Measurements from ENCODE around the gene MRPL12. TPM values are rescaled to one million over a fixed set of nuclear protein-coding genes. Genes with fewer than 3 reads are reported as not detected.

MRPL12 gene
- total RNA-seq (2014; rRNA removed; shearing (Covaris generic)), result 93.7 and 128 TPM in 2 replicates

DNA sequence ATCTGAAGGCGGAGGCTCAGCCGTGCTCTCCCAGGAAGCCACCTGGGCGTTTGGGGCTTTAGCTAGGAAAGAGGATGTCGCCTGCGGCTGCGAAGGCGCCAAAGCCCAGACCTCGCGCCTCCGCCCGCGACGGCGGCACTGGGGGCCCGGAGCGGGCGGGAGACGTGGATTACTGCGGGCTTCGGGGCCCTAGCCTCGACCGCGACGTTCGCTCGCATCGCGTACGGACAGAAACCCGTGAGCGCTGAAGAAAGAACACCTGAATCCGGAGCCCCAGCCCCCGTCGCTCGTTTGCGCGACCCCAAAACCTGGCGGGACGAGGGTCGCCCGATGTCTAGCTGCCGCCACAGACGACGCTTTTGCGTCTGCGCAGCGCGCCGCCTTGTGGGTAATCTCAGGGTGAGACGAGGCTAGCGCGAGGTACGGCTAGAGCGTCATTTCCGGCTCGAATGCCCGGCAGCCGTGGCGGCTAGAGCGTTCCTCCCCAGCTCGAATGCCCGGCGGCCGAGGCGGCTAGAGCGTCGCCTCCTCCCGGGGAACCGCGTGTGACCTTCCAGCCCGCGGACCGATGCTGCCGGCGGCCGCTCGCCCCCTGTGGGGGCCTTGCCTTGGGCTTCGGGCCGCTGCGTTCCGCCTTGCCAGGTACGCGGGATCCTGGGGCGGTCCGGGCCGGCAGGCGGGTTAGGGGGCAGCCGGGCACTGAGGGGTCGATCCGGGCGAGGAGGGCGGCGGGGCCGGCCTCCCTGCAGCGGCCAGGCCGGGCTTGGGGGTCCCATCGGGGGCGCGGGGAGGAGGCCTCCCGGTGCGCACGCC is at the start of gene MRPL12:
TSS of gene MRPL12 (plus strand) at position 434 of the 813 bp plus-strand sequence. CDS start at position 569, 135 bp downstream.
- Histone ChIP-seq H3K27me3 (no peaks in the 10 kb centered on the region), H3K27ac (peak within 1 kb of the TSS; percentile 86), H3K36me3 (peaks cover 64% of the 10 kb centered on the region), H3K9me3 (replicated peaks) (no peaks in the 10 kb centered on the region), H3K4me3 (peak within 1 kb of the TSS; percentile 92), H3K4me1 (no peaks in the 10 kb centered on the region; the same call in 1 of the 2 replicates)
- peak; percentile 98 to 99 for DNase-seq

DNA sequence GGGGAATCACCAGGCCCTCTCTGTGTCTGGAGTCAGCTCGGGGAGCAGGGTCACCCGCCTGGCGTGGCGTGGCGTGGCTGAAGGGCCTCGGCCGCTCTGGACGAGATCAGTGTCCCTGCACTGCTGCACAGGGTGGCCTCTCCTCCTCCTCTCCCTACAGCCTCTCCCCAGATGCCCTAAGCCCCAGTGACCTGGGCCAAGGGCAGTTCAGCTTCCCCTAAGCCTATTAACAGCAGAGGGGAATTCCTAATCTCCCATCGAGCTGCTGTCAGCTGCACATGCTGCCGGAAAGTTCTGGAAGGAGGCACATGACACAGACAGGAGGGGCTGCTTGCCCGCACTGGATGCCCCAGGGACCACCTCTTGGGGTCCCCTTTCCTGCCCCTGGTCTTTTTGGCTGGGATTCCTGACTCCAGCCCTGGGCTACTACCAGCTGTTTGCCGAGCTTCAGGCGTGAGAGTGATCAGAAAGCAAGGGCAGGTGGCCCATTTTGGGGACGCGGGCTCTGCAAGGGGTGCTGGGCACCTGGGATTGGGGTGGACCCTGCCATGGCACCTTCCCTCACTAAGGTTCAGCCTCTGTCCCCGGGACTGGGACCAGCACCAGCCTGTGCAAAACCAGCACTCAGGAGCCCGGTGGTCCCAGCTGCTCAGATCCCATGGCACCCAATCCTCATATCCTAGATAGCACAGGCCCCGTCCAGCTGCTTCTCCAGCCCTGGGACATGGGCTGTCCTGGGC is 47.6 kb upstream of the MRPL12 start:
- DNase-seq, result no peak
- no peaks in the 10 kb centered on the region; the same call in 1 of the 2 replicates for H3K4me1 ChIP-seq
- no peak overlapping the region for H3K27ac ChIP-seq
- H3K36me3 ChIP-seq, result no peaks in the 10 kb centered on the region
- H3K4me3 ChIP-seq, result no peak overlapping the region
- no peaks in the 10 kb centered on the region for H3K9me3 ChIP-seq (replicated peaks)
- peaks cover 4% of the 10 kb centered on the region; the same call in 1 of the 2 replicates for H3K27me3 ChIP-seq

- Histone ChIP-seq H3K36me3 (no peaks in the 10 kb centered on the region), H3K4me1 (no peaks in the 10 kb centered on the region; the same call in 1 of the 2 replicates), H3K4me3 (no peak within 1 kb of the TSS), H3K27me3 (peaks cover 4% of the 10 kb centered on the region; the same call in 1 of the 2 replicates), H3K9me3 (replicated peaks) (no peaks in the 10 kb centered on the region), H3K27ac (no peak within 1 kb of the TSS)
- no peak for DNase-seq
Observed at GRCh38 chr17:81656118-81656743, 46.9 kb upstream of the MRPL12 start, which contains the start of gene PDE6G. PDE6G (minus strand) TSS chr17:81656542; CDS start chr17:81653305, 3,237 bp downstream.

DNA sequence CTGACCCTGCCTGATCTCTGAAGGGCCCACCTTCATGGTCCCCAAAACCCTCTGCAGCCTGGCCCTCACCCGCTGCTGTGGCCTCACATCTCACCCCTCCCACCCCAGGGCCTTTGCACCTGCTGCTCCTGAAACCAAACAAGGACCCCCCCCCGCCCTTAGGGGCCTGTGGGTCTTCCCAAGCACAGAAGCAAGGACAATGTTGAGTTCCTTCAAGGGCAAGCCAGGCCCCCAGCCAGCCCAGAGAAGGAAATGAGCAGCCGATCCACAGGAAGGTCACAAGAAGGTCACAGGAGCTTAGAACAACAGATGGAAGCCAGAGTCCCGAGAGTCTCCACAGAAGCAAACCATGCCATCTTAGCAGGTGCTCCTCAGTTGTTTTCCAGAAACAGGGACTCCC is 46.3 kb upstream of the MRPL12 start:
- Histone ChIP-seq H3K36me3 (no peaks in the 10 kb centered on the region), H3K27ac (no peak overlapping the region), H3K4me1 (no peaks in the 10 kb centered on the region; the same call in 1 of the 2 replicates), H3K9me3 (replicated peaks) (no peaks in the 10 kb centered on the region), H3K27me3 (peaks cover 4% of the 10 kb centered on the region; the same call in 1 of the 2 replicates), H3K4me3 (no peak overlapping the region)
- DNase-seq, result peak in 1 of 2 experiments; percentile 51

DNA sequence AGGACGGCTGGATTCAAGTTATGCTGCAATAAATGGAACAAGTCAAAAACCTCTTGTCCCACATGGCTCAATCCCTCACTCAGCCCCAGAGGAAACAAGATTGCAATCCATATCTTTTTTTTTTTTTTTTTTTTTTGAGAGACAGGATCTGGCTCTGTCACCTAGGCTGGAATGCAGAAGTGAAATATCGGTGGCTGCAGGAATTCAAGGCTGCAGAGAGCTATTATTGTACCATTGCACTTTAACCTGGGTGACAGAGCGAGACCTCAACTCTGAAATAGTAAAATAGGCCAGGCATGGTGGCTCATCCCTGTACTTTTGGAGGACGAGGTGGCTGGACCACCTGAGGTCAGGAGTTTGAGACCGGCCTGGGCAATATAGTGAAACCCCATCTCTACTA is 44.1 kb upstream of the MRPL12 start:
- Histone ChIP-seq H3K27me3 (no peaks in the 10 kb centered on the region; the same call in 1 of the 2 replicates), H3K4me1 (no peaks in the 10 kb centered on the region), H3K36me3 (no peaks in the 10 kb centered on the region), H3K27ac (no peak overlapping the region), H3K4me3 (no peak overlapping the region), H3K9me3 (replicated peaks) (no peaks in the 10 kb centered on the region)
- DNase-seq, result no peak

GRCh38 chr17:81660441-81660840 is 42.7 kb upstream of the MRPL12 start:
- no peaks in the 10 kb centered on the region for H3K9me3 ChIP-seq (replicated peaks)
- H3K36me3 ChIP-seq, result no peaks in the 10 kb centered on the region
- peaks cover 3% of the 10 kb centered on the region; the same call in 1 of the 2 replicates for H3K4me1 ChIP-seq
- no peaks in the 10 kb centered on the region for H3K27me3 ChIP-seq
- no peak overlapping the region for H3K27ac ChIP-seq
- no peak overlapping the region for H3K4me3 ChIP-seq
- DNase-seq, result no peak

DNA sequence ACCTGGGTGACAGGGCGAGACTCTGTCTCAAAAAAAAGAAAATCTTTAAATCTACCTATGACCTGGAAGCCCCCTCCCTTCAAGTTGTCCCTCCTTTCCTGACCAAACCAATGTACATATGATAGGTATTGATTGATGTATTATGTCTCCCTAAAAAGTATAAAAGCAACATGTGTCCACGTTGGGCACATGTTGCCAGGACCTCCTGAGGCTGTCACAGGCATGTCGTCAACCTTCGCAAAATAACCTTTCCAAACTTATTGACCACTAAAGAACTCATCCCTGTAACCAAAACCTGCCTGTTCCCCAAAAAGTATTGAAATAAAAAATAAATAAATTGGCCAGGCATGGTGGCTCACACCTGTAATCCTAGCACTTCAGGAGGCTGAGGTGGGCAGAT is 41.2 kb upstream of the MRPL12 start:
- H3K4me1 ChIP-seq, result peaks cover 6% of the 10 kb centered on the region; the same call in 1 of the 2 replicates
- H3K27ac ChIP-seq, result no peak overlapping the region
- H3K27me3 ChIP-seq, result no peaks in the 10 kb centered on the region
- no peak for DNase-seq
- H3K4me3 ChIP-seq, result no peak overlapping the region
- H3K36me3 ChIP-seq, result no peaks in the 10 kb centered on the region
- no peaks in the 10 kb centered on the region for H3K9me3 ChIP-seq (replicated peaks)

- DNase-seq, result no peak
- H3K36me3 ChIP-seq, result peaks cover 6% of the 10 kb centered on the region
- no peaks in the 10 kb centered on the region for H3K27me3 ChIP-seq
- H3K9me3 ChIP-seq (replicated peaks), result no peaks in the 10 kb centered on the region
- no peak overlapping the region for H3K27ac ChIP-seq
- no peak overlapping the region for H3K4me3 ChIP-seq
- peaks cover 12% of the 10 kb centered on the region for H3K4me1 ChIP-seq
Observed at GRCh38 chr17:81664051-81664470, 39.1 kb upstream of the MRPL12 start.

- Histone ChIP-seq H3K36me3 (peaks cover 18% of the 10 kb centered on the region), H3K27me3 (no peaks in the 10 kb centered on the region), H3K9me3 (replicated peaks) (no peaks in the 10 kb centered on the region), H3K4me3 (peak overlapping the region; percentile 87), H3K27ac (peak overlapping the region; percentile 76), H3K4me1 (peaks cover 12% of the 10 kb centered on the region)
- peak; percentile 55 to 61 for DNase-seq
Observed at GRCh38 chr17:81665205-81666091, 37.7 kb upstream of the MRPL12 start.

DNA sequence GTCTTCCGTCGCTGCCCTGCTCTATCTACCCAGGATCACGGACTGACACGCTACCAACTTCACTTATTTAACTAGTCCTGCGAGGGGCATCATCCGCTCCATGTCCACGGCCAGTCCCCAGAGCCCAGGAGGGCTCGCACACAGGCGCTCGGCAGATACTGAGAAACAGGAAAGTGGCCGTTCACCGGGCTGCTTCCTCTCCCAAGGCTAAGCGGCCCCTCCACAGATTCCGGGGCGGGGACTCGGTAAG is 37.1 kb upstream of the MRPL12 start:
- Histone ChIP-seq H3K36me3 (peaks cover 23% of the 10 kb centered on the region), H3K4me3 (peak overlapping the region; percentile 87), H3K27ac (peak overlapping the region; percentile 76), H3K9me3 (replicated peaks) (no peaks in the 10 kb centered on the region), H3K27me3 (no peaks in the 10 kb centered on the region), H3K4me1 (peaks cover 12% of the 10 kb centered on the region)
- DNase-seq, result peak; percentile 80 to 82

GRCh38 chr17:81666342-81667191 is 36.6 kb upstream of the MRPL12 start, which contains the start of the genes CCDC137 and OXLD1:
CCDC137 (plus strand) TSS chr17:81666737; CDS start chr17:81666767, 30 bp downstream.
OXLD1 (minus strand) TSS chr17:81666605; CDS start chr17:81666577, 28 bp downstream.
- peak; percentile 99 to 100 for DNase-seq
- Histone ChIP-seq H3K4me3 (peak within 1 kb of the TSS; percentile 87), H3K36me3 (peaks cover 28% of the 10 kb centered on the region), H3K27ac (peak within 1 kb of the TSS; percentile 76), H3K4me1 (peaks cover 12% of the 10 kb centered on the region), H3K27me3 (no peaks in the 10 kb centered on the region), H3K9me3 (replicated peaks) (no peaks in the 10 kb centered on the region)

DNA sequence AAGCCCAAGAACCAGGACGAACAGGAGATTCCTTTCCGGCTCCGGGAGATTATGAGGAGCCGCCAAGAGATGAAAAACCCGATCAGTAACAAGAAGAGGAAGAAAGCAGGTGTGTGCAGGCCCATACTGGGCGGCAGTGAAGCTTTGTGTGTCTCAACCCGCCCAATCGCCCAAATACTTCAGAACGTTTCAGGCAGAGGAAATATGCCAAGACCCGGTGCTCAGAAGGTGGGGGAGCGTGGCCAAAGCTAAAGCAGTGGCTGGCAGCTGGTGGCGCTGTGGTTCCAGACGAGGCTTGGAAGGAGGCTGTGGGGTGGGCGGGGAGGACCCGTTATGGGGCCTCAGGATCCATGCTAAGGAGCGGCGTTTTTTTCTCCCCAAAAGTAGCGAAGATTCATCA is 35.4 kb upstream of the MRPL12 start:
- H3K9me3 ChIP-seq (replicated peaks), result no peaks in the 10 kb centered on the region
- no peak overlapping the region for H3K27ac ChIP-seq
- H3K27me3 ChIP-seq, result no peaks in the 10 kb centered on the region
- peak in 1 of 2 experiments; percentile 44 for DNase-seq
- H3K36me3 ChIP-seq, result peaks cover 37% of the 10 kb centered on the region
- H3K4me1 ChIP-seq, result peaks cover 12% of the 10 kb centered on the region
- peak overlapping the region; percentile 87; the same call in 1 of the 2 replicates for H3K4me3 ChIP-seq

- peak in 1 of 2 experiments; percentile 40 for DNase-seq
- Histone ChIP-seq H3K27ac (no peak overlapping the region), H3K4me1 (peaks cover 4% of the 10 kb centered on the region), H3K4me3 (no peak overlapping the region), H3K27me3 (no peaks in the 10 kb centered on the region), H3K36me3 (peaks cover 61% of the 10 kb centered on the region), H3K9me3 (replicated peaks) (no peaks in the 10 kb centered on the region)
Observed at GRCh38 chr17:81672504-81672903, 30.7 kb upstream of the MRPL12 start.

Data from SJCRH30 (cell line).